Psoas muscle (tissue), 8 donors: Measurements from ENCODE around the gene AQP12A. TPM values are rescaled to one million over a fixed set of nuclear protein-coding genes. Genes with fewer than 3 reads are reported as not detected.

Source experiments
- ATAC-seq, 4 donors: fragments of 200-7000 bp; cut with Tn5 transposase; one replicate each; pipeline ENCODE4 v1.9.1; 2020; ENCODE audit warnings: moderate library complexity in 3 of 4, mild to moderate bottlenecking in 2 of 4
- DNase-seq, 2 donors: peaks; one replicate each; pipeline ENCODE4 v3.0.0-alpha.2; 2020
- H3K27ac ChIP-seq: fragments of 200-600 bp; one replicate; pipeline ENCODE4 v1.8.0; 2022
- H3K27me3 ChIP-seq, 3 donors: fragments of 200-600 bp in 1 of 3; one replicate each; pipeline versions ENCODE4 v1.6.1 to v1.8.0; 2013 to 2022; ENCODE audit warnings: low read length in 2 of 3, mild to moderate bottlenecking in 2 of 3, moderate library complexity in 1 of 3; ENCODE audit not compliant: insufficient read depth in 3 of 3
- H3K36me3 ChIP-seq, 2 donors: fragments of 200-600 bp in 1 of 2; one replicate each; pipeline versions ENCODE4 v1.6.1 to v1.8.0; 2013 to 2022; ENCODE audit warnings: low read depth in 1 of 2, mild to moderate bottlenecking in 1 of 2, moderate library complexity in 1 of 2; ENCODE audit not compliant: insufficient read depth in 1 of 2
- H3K4me1 ChIP-seq: fragments of 200-600 bp; one replicate; pipeline ENCODE4 v1.8.0; 2022
- H3K4me3 ChIP-seq: fragments of 200-600 bp; one replicate; pipeline ENCODE4 v1.8.0; 2022; ENCODE audit warnings: mild to moderate bottlenecking
- H3K9me3 ChIP-seq: fragments of 200-600 bp; one replicate; pipeline ENCODE4 v1.8.0; 2022
- CTCF ChIP-seq: fragments of 200-600 bp; IDR thresholded peaks from one replicate; pipeline ENCODE4 v1.8.0; 2022; ENCODE audit warnings: antibody characterized with exemption
- WGBS, 3 donors: extraction: QIAGEN DNeasy Blood & Tissue Kit; methylation state at CpG; one replicate each; pipeline versions ENCODE4 v1.1.6 to v1.1.7; 2013; 5-methylcytosine and 5-hydroxymethylcytosine counted together
- intact Hi-C, 2 donors: fragments of 100-400 bp; cut with DNase I; formaldehyde crosslinking; loops; one replicate each; pipeline versions ENCODE4 v1.11.0 to v1.14.2; 2022
- polyA plus RNA-seq, 3 donors: library from polyadenylated mRNA; stranded (reverse); fragments of 200-250 nt; gene quantifications; one replicate each; pipeline ENCODE4 v1.2.3, GENCODE V29; 2013
- total RNA-seq, 4 donors: library from RNA; stranded (reverse); fragmentation: NEBNext Ultra II Directional in 2 of 4; extraction: Animal tissue kit (Norgen Biotek cat#: 25700) in 2 of 4; gene quantifications; one replicate each; pipeline versions ENCODE4 v1.2.1 to v1.2.4, GENCODE V29; 2021 to 2023
- donor health status: healthy with polysubstance abuse.
- donor health status: DM: no; HTN: no; CAD: no; lungs with moderate emphysema.
- donor health status: Bipolar disorder and iron deficiency.
- donor health status: healthy.
- donor health status: DM: yes; HTN: yes; CAD: no.
- donor health status: DM: no; HTN: no; CAD: no.
- donor health status: DM: no; HTN: no; CAD: no.
- donor health status: DM: yes; HTN: yes; CAD: no.

Gene AQP12A
- total and polyA plus RNA-seq, 7 donors: not detected

- Histone ChIP-seq H3K27me3 (peaks cover 0 to 32% (median 19%) of the 10 kb centered on the region in 3 donors), H3K36me3 (no peaks in the 10 kb centered on the region), H3K4me1 (no peaks in the 10 kb centered on the region), H3K9me3 (no peaks in the 10 kb centered on the region), H3K4me3 (no peak overlapping the region), H3K27ac (no peak overlapping the region)
- DNase-seq: peak in 1 of 2 donors; percentile 22
- no peak for TF ChIP-seq CTCF
- intact Hi-C loops: no loop called here
- 57 to 70% (median 68%) methylated on average over 15 of the region's 15 CpGs for WGBS, 3 donors
- ATAC-seq: no peak
Observed at GRCh38 chr2:240643811-240644150, 47.9 kb upstream of the AQP12A start.

GRCh38 chr2:240644171-240644651, 47.5 kb upstream of the AQP12A start:
- H3K36me3 ChIP-seq: no peaks in the 10 kb centered on the region
- H3K4me3 ChIP-seq: no peak overlapping the region
- H3K4me1 ChIP-seq: no peaks in the 10 kb centered on the region
- peaks cover 0 to 36% (median 21%) of the 10 kb centered on the region in 3 donors for H3K27me3 ChIP-seq
- no peak for TF ChIP-seq CTCF
- H3K27ac ChIP-seq: no peak overlapping the region
- intact Hi-C loops: no loop called here
- 26 to 41% (median 37%) methylated on average over 13 to 14 of the region's 14 CpGs for WGBS, 3 donors
- DNase-seq (peak in 1 of 2 donors; percentile 41), ATAC-seq (no peak)
- no peaks in the 10 kb centered on the region for H3K9me3 ChIP-seq

- Histone ChIP-seq H3K4me1 (no peaks in the 10 kb centered on the region), H3K4me3 (no peak overlapping the region), H3K9me3 (no peaks in the 10 kb centered on the region), H3K27me3 (peaks cover 0 to 42% (median 21%) of the 10 kb centered on the region in 3 donors), H3K27ac (no peak overlapping the region), H3K36me3 (no peaks in the 10 kb centered on the region)
- WGBS, 3 donors: 56 to 61% (median 57%) methylated on average over 8 of the region's 8 CpGs
- ATAC-seq (no peak), DNase-seq (peak in 1 of 2 donors; percentile 35)
- intact Hi-C loops: no loop called here
- no peak for TF ChIP-seq CTCF
Observed at GRCh38 chr2:240644859-240645301, 46.8 kb upstream of the AQP12A start.

- 86 to 94% (median 87%) methylated on average over 10 of the region's 10 CpGs for WGBS, 3 donors
- TF ChIP-seq CTCF: no peak
- Histone ChIP-seq H3K27me3 (peaks cover 0 to 45% (median 23%) of the 10 kb centered on the region in 3 donors), H3K36me3 (no peaks in the 10 kb centered on the region), H3K9me3 (no peaks in the 10 kb centered on the region), H3K4me1 (no peaks in the 10 kb centered on the region), H3K27ac (no peak overlapping the region), H3K4me3 (no peak overlapping the region)
- DNase-seq (peak in 1 of 2 donors; percentile 21), ATAC-seq (no peak)
- intact Hi-C loops: no loop called here
Observed at GRCh38 chr2:240645346-240645745, 46.3 kb upstream of the AQP12A start.

GRCh38 chr2:240645801-240646175, 45.9 kb upstream of the AQP12A start:
- DNase-seq (peak in 1 of 2 donors; percentile 19), ATAC-seq (no peak)
- Histone ChIP-seq H3K36me3 (no peaks in the 10 kb centered on the region), H3K27ac (no peak overlapping the region), H3K9me3 (no peaks in the 10 kb centered on the region), H3K4me1 (no peaks in the 10 kb centered on the region), H3K4me3 (no peak overlapping the region), H3K27me3 (peaks cover 0 to 49% (median 24%) of the 10 kb centered on the region in 3 donors)
- no peak for TF ChIP-seq CTCF
- intact Hi-C loops: no loop called here
- WGBS, 3 donors: 85 to 94% (median 90%) methylated on average over 10 of the region's 10 CpGs
